H1 (cell line): ENCODE data around the gene OR1K1. TPM values are rescaled to one million over a fixed set of nuclear protein-coding genes. Genes with fewer than 3 reads are reported as not detected.

Experiments used
- CTCF ChIA-PET: fragments of 300-600 bp; sonication (Branson Sonifier 250); formaldehyde crosslinking; loops from one replicate; lab custom pipeline; 2021; ENCODE audit not compliant: partially characterized antibody; lab: Charles Lee
- POLR2A ChIA-PET: fragments of 300-600 bp; sonication (Branson Sonifier 250); formaldehyde crosslinking; loops from one replicate; lab custom pipeline; 2021; ENCODE audit warnings: inconsistent platforms; ENCODE audit not compliant: partially characterized antibody; lab: Charles Lee
- DNase-seq, 2 experiments: peaks; one replicate each; pipeline versions ENCODE4 v3.0.0 to v3.0.0-alpha.2; 2010 to 2022; ENCODE audit warnings: low spot score in 2 of 2, low read depth in 1 of 2, mixed read lengths in 1 of 2
- FAIRE-seq: peaks from 2 replicates; lab custom pipeline; 2011; peaks lifted over from hg19 to GRCh38; lab: Jason Lieb, UNC
- H2AFZ ChIP-seq: 2 replicates; pipeline ENCODE4 v1.8.1; 2012; ENCODE audit warnings: low read length, inconsistent platforms
- H2AK5ac ChIP-seq: 2 replicates; pipeline ENCODE4 v1.6.1; 2013; ENCODE audit warnings: low read depth, low read length
- H2BK120ac ChIP-seq: replicated peaks from 2 replicates; pipeline ENCODE3; 2013; ENCODE audit warnings: low read depth, low read length, inconsistent platforms
- H2BK12ac ChIP-seq: 2 replicates; pipeline ENCODE4 v1.6.1; 2013; ENCODE audit warnings: low read depth, low read length
- H2BK15ac ChIP-seq: 2 replicates; pipeline ENCODE4 v1.6.1; 2013; ENCODE audit warnings: low read length
- H2BK20ac ChIP-seq: 2 replicates; pipeline ENCODE4 v1.6.1; 2013; ENCODE audit warnings: low read length
- H2BK5ac ChIP-seq: 2 replicates; pipeline ENCODE4 v1.6.1; 2013; ENCODE audit warnings: low read depth, low read length
- H3K14ac ChIP-seq: 2 replicates; pipeline ENCODE4 v1.6.1; 2013; ENCODE audit warnings: inconsistent platforms; ENCODE audit not compliant: insufficient read length
- H3K18ac ChIP-seq: 2 replicates; pipeline ENCODE4 v1.6.1; 2013; ENCODE audit warnings: low read length; ENCODE audit errors: extremely low read depth
- H3K23ac ChIP-seq: 2 replicates; pipeline ENCODE4 v1.6.1; 2013; ENCODE audit warnings: inconsistent platforms; ENCODE audit not compliant: insufficient read length
- H3K23me2 ChIP-seq: 2 replicates; pipeline ENCODE4 v1.6.1; 2013; ENCODE audit warnings: low read depth, low read length
- H3K27ac ChIP-seq: 2 replicates; pipeline ENCODE4 v1.6.1; 2011; ENCODE audit warnings: low read depth, low read length, inconsistent platforms
- H3K27me3 ChIP-seq, 4 experiments: replicated peaks in 1 of 4; 1 replicate in 1 of 4; 2 replicates in 3 of 4; pipeline versions ENCODE4 v1.6.1 to v1.8.1; 2011 to 2013; ENCODE audit warnings: low read length in 3 of 4, mild to moderate bottlenecking in 3 of 4, inconsistent platforms in 2 of 4, mixed read lengths in 2 of 4, moderate library complexity in 1 of 4; ENCODE audit not compliant: control insufficient read depth in 3 of 4, insufficient read depth in 3 of 4; ENCODE audit errors: extremely low read depth in 1 of 4
- H3K36me3 ChIP-seq, 4 experiments: 2 replicates each; pipeline versions ENCODE4 v1.6.1 to v1.8.1; 2011 to 2013; ENCODE audit warnings: mild to moderate bottlenecking in 4 of 4, low read length in 3 of 4, moderate library complexity in 2 of 4, control low read depth in 1 of 4, inconsistent platforms in 1 of 4; ENCODE audit not compliant: insufficient read depth in 4 of 4, control insufficient read depth in 2 of 4
- H3K4ac ChIP-seq: replicated peaks from 2 replicates; pipeline ENCODE3; 2013; ENCODE audit warnings: low read length, low read depth, mixed read lengths, inconsistent platforms; ENCODE audit not compliant: insufficient read length
- H3K4me1 ChIP-seq, 4 experiments: replicated peaks in 1 of 4; 1 replicate in 1 of 4; 2 replicates in 3 of 4; pipeline versions ENCODE4 v1.6.1 to v1.8.1; 2011 to 2013; ENCODE audit warnings: low read length in 3 of 4, inconsistent platforms in 2 of 4, mixed read lengths in 1 of 4; ENCODE audit not compliant: insufficient read depth in 4 of 4, control insufficient read depth in 3 of 4
- H3K4me2 ChIP-seq, 2 experiments: 2 replicates each; pipeline versions ENCODE4 v1.6.1 to v1.8.1; 2011 to 2013; ENCODE audit warnings: low read depth in 2 of 2, low read length in 2 of 2, control low read depth in 1 of 2, inconsistent platforms in 1 of 2, mild to moderate bottlenecking in 1 of 2; ENCODE audit not compliant: insufficient read depth in 1 of 2
- H3K4me3 ChIP-seq, 4 experiments: fragments of 200-600, 300-600 bp in 1 of 4; sonication (generic), shearing (Covaris generic), sonication (Bioruptor Twin) in 1 of 4; 2 replicates each; pipeline versions ENCODE4 v1.5.1 to v1.8.1; 2011 to 2016; ENCODE audit warnings: low read length in 4 of 4, low read depth in 3 of 4, control low read depth in 2 of 4, inconsistent platforms in 2 of 4, mild to moderate bottlenecking in 2 of 4, mixed read lengths in 1 of 4, moderate library complexity in 1 of 4; ENCODE audit not compliant: insufficient read depth in 2 of 4; ENCODE audit errors: extremely low read depth in 1 of 4
- H3K56ac ChIP-seq: replicated peaks from 2 replicates; pipeline ENCODE3; 2013; ENCODE audit warnings: low read depth, mild to moderate bottlenecking, mixed read lengths, low read length, inconsistent platforms; ENCODE audit not compliant: insufficient read length
- H3K79me1 ChIP-seq: 2 replicates; pipeline ENCODE4 v1.6.1; 2013; ENCODE audit warnings: low read depth, low read length, control low read depth
- H3K79me2 ChIP-seq, 2 experiments: 2 replicates each; pipeline versions ENCODE4 v1.6.1 to v1.8.1; 2012 to 2013; ENCODE audit warnings: low read length in 2 of 2, mild to moderate bottlenecking in 2 of 2, inconsistent platforms in 1 of 2; ENCODE audit not compliant: insufficient read depth in 2 of 2, control insufficient read depth in 1 of 2
- H3K9ac ChIP-seq, 4 experiments: replicated peaks in 1 of 4; 1 replicate in 1 of 4; 2 replicates in 3 of 4; pipeline versions ENCODE4 v1.6.1 to v1.8.1; 2011 to 2013; ENCODE audit warnings: low read depth in 3 of 4, low read length in 3 of 4, control low read depth in 2 of 4, mild to moderate bottlenecking in 2 of 4, moderate library complexity in 2 of 4, inconsistent platforms in 1 of 4; ENCODE audit errors: extremely low read depth in 1 of 4
- H3K9me3 ChIP-seq, 2 experiments: 2 replicates each; pipeline versions ENCODE4 v1.6.1 to v1.8.1; 2012 to 2013; ENCODE audit warnings: mild to moderate bottlenecking in 2 of 2, moderate library complexity in 2 of 2, control low read depth in 1 of 2, inconsistent platforms in 1 of 2, low read depth in 1 of 2, low read length in 1 of 2, mixed read lengths in 1 of 2; ENCODE audit not compliant: insufficient read depth in 2 of 2
- H4K20me1 ChIP-seq, 2 experiments: replicated peaks in 1 of 2; 2 replicates each; pipeline versions ENCODE3 to v1.8.1; 2011 to 2013; ENCODE audit warnings: inconsistent platforms in 2 of 2, low read length in 2 of 2, mild to moderate bottlenecking in 1 of 2; ENCODE audit not compliant: insufficient read depth in 2 of 2, control insufficient read depth in 1 of 2
- H4K5ac ChIP-seq: 2 replicates; pipeline ENCODE4 v1.6.1; 2013; ENCODE audit warnings: low read length, low read depth, mixed read lengths, inconsistent platforms; ENCODE audit not compliant: insufficient read length
- H4K8ac ChIP-seq: 2 replicates; pipeline ENCODE4 v1.8.0; 2013; ENCODE audit warnings: mild to moderate bottlenecking, moderate library complexity, low read length, inconsistent platforms; ENCODE audit not compliant: insufficient read depth; ENCODE audit errors: extremely low read depth
- H4K91ac ChIP-seq: replicated peaks from 2 replicates; pipeline ENCODE3; 2013; ENCODE audit warnings: low read length, mixed read lengths, inconsistent platforms; ENCODE audit not compliant: insufficient read length
- ATF3 ChIP-seq: IDR thresholded peaks from 2 replicates; pipeline ENCODE4 v1.6.1; 2011; ENCODE audit warnings: low read depth, mild to moderate bottlenecking, low read length; ENCODE audit not compliant: insufficient read depth
- CHD2 ChIP-seq: IDR thresholded peaks from 2 replicates; pipeline ENCODE4 v1.6.1; 2012; ENCODE audit warnings: low read length, improper control_type of control experiment
- SUZ12 ChIP-seq: fragments of 200-600 bp; sonication (generic); IDR thresholded peaks from 2 replicates; pipeline ENCODE4 v1.6.1; 2012; ENCODE audit warnings: mild to moderate bottlenecking, inconsistent platforms, low read length, moderate library complexity, mixed read lengths
- WGBS, 2 experiments: shearing (Covaris generic) in 1 of 2; methylation state at CpG; one replicate each; pipeline versions ENCODE4 v1.1.6 to v1.1.7; 2013 to 2015; ENCODE audit warnings: low lambda C conversion rate in 2 of 2, mixed read lengths in 2 of 2, inconsistent platforms in 1 of 2, low coverage in 1 of 2, missing lambda C conversion rate in 1 of 2; ENCODE audit not compliant: insufficient replicate concordance in 2 of 2, insufficient coverage in 1 of 2, insufficient read length in 1 of 2; ENCODE audit errors: extremely low coverage in 1 of 2, missing lambda C conversion rate in 1 of 2; 5-methylcytosine and 5-hydroxymethylcytosine counted together
- polyA plus RNA-seq, 7 experiments: library from polyadenylated mRNA; depleted of rRNA in 3 of 7; stranded (reverse) in 5 of 7; unstranded in 2 of 7; fragments of >200 nt in 5 of 7; fragments of 200-250 nt in 2 of 7; gene quantifications; 1 replicate in 5 of 7; 2 replicates in 1 of 7; 4 replicates in 1 of 7; pipeline versions ENCODE4 v1.2.1 to v1.2.3, GENCODE V29; 2011 to 2013; ENCODE audit warnings: missing spikeins in 2 of 7, mixed read lengths in 2 of 7
- total RNA-seq: library from RNA; stranded (reverse); fragmentation: NEBNext Ultra II Directional; extraction: Animal tissue kit (Norgen Biotek cat#: 25700); gene quantifications from 2 replicates; pipeline ENCODE4 v1.2.1, GENCODE V29; 2021

OR1K1 gene
- total and polyA plus RNA-seq, 2 of the 8 experiments (the other 6 are each of a cell fraction or from before 2014, with no cell fraction given) = not detected

GRCh38 chr9:122816163-122816867, 16.4 kb downstream of the OR1K1 start:
- Histone ChIP-seq H3K27me3 (no peaks in the 10 kb centered on the region), H3K9ac (no peak overlapping the region), H4K91ac (no peak overlapping the region), H3K23ac (no peak overlapping the region), H3K4me2 (no peak overlapping the region), H3K56ac (no peak overlapping the region), H3K18ac (no peak overlapping the region), H2BK120ac (no peak overlapping the region), H2BK15ac (no peak overlapping the region), H2AK5ac (no peak overlapping the region), H3K4me3 (no peak overlapping the region), H3K9me3 (no peaks in the 10 kb centered on the region), H3K36me3 (peaks cover 3 to 20% (median 11%) of the 10 kb centered on the region in 4 experiments; a peak in 7 of 8 replicates), H3K79me1 (no peaks in the 10 kb centered on the region), H3K27ac (no peak overlapping the region), H2BK12ac (no peak overlapping the region), H3K23me2 (no peaks in the 10 kb centered on the region), H4K5ac (no peak overlapping the region), H2AFZ (no peak overlapping the region), H3K4ac (no peak overlapping the region), H3K4me1 (no peaks in the 10 kb centered on the region), H3K79me2 (no peaks in the 10 kb centered on the region), H2BK20ac (no peak overlapping the region), H2BK5ac (no peak overlapping the region), H4K8ac (no peak overlapping the region), H4K20me1 (no peaks in the 10 kb centered on the region), H3K14ac (no peak overlapping the region)
- no peak for FAIRE-seq
- ChIA-PET CTCF (interaction anchor here (0.7 kb wide), 1 partner anchor 602 kb away, joined by 3 read pairs; no protein-coding TSS in a partner anchor), POLR2A (interaction anchor here (1.3 to 1.8 kb wide), 3 partner anchors 11 to 19 kb away, joined by 3 to 5 read pairs (median 5); partner anchors contain the start of gene PDCL)
- DNase-seq = no peak
- 92% methylated on average over 17 of the region's 17 CpGs; no CpG with 5 or more reads in 1 of the 2 experiments for WGBS, 2 experiments
- no peak for TF ChIP-seq ATF3
- no peak for TF ChIP-seq SUZ12
- TF ChIP-seq CHD2 = no peak
